PC-3 (cell line): ENCODE results near the gene DOK5.

Experiments
- EZH2 ChIP-seq: fragments of 300-600 bp; sonication (generic); IDR thresholded peaks from one replicate; pipeline ENCODE4 v1.6.1; 2017; ENCODE audit warnings: antibody characterized with exemption, mild to moderate bottlenecking, low read length; ENCODE audit not compliant: unreplicated experiment
- EZH2phosphoT487 ChIP-seq: fragments of 300-600 bp; sonication (generic); IDR thresholded peaks from 2 replicates; pipeline ENCODE4 v1.6.1; 2018; ENCODE audit warnings: mild to moderate bottlenecking, antibody characterized with exemption, low read length, borderline replicate concordance
- TF ChIP-seq, protein P1 (sequence below): fragments of 300-600 bp; sonication (generic); conservative IDR thresholded peaks from 2 replicates; pipeline ENCODE4 v1.5.1; 2017; ENCODE audit warnings: antibody characterized with exemption, low read depth, mild to moderate bottlenecking, low read length

DNA sequence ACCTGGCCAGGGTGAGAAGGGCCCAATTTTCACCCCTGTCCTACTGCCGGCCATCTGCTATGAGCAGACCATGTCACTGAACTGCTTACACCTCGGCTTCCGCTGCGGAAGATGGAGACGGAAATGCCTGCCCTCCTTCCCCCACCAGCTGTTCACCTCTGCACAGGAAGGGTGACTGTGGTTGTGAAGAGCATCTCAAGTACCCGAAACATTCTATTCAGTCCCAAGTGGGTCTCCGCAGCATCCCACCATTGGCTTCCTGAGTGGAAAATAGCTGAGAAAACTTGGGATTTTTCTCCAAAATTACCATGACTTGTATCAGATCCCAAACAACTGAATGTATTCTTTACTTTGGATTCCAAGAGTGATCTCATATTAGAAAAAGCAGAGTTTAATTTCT lies 16.1 kb downstream of the DOK5 start:
- TF ChIP-seq, protein P1, sequence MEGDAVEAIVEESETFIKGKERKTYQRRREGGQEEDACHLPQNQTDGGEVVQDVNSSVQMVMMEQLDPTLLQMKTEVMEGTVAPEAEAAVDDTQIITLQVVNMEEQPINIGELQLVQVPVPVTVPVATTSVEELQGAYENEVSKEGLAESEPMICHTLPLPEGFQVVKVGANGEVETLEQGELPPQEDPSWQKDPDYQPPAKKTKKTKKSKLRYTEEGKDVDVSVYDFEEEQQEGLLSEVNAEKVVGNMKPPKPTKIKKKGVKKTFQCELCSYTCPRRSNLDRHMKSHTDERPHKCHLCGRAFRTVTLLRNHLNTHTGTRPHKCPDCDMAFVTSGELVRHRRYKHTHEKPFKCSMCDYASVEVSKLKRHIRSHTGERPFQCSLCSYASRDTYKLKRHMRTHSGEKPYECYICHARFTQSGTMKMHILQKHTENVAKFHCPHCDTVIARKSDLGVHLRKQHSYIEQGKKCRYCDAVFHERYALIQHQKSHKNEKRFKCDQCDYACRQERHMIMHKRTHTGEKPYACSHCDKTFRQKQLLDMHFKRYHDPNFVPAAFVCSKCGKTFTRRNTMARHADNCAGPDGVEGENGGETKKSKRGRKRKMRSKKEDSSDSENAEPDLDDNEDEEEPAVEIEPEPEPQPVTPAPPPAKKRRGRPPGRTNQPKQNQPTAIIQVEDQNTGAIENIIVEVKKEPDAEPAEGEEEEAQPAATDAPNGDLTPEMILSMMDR: no peak
- TF ChIP-seq EZH2 (no peak), EZH2phosphoT487 (no peak)
